Measurements from ENCODE around the gene ZNF354B.

Gene ZNF354B

GRCh38 chr5:178883815-178884430 is 24.2 kb downstream of the ZNF354B start:
- DNase-seq, result no peak

- DNase-seq, result peak; percentile 43
Measured at GRCh38 chr5:178895615-178896571, 36.1 kb downstream of the ZNF354B start, which contains the start of gene ZFP2. Gene ZFP2 (plus strand): TSS chr5:178895913. CDS start chr5:178931314, 35,401 bp downstream.

- DNase-seq, result no peak
Measured at GRCh38 chr5:178899289-178899688, 39.5 kb downstream of the ZNF354B start.

- no peak for DNase-seq
Measured at GRCh38 chr5:178902849-178903248, 43.1 kb downstream of the ZNF354B start.

GRCh38 chr5:178931846-178932760 is 72.3 kb downstream of the ZNF354B start:
- DNase-seq, result no peak

Measured in 8988T (cell line).